Activated CD4-positive, alpha-beta T cell treated with anti-CD3 and anti-CD28 coated beads, Interleukin-2, Interleukin-6, amounts not matched to agents 100 ng/mL and 50 ng/mL, durations not matched to agents 16 hours and 8 hours (primary cell): Measurements from ENCODE around the gene SPIRE2.

Experiments used
- DNase-seq: peaks from one replicate; pipeline ENCODE4 v3.0.0-alpha.2; 2020

The SPIRE2 gene

GRCh38 chr16:89918453-89919347 is 90.4 kb downstream of the SPIRE2 start, which contains the start of gene MC1R:
Gene MC1R, plus strand, starts transcription at chr16:89918862. Its CDS starts 397 bp downstream, at chr16:89919259.
- DNase-seq = peak; percentile 46

DNA sequence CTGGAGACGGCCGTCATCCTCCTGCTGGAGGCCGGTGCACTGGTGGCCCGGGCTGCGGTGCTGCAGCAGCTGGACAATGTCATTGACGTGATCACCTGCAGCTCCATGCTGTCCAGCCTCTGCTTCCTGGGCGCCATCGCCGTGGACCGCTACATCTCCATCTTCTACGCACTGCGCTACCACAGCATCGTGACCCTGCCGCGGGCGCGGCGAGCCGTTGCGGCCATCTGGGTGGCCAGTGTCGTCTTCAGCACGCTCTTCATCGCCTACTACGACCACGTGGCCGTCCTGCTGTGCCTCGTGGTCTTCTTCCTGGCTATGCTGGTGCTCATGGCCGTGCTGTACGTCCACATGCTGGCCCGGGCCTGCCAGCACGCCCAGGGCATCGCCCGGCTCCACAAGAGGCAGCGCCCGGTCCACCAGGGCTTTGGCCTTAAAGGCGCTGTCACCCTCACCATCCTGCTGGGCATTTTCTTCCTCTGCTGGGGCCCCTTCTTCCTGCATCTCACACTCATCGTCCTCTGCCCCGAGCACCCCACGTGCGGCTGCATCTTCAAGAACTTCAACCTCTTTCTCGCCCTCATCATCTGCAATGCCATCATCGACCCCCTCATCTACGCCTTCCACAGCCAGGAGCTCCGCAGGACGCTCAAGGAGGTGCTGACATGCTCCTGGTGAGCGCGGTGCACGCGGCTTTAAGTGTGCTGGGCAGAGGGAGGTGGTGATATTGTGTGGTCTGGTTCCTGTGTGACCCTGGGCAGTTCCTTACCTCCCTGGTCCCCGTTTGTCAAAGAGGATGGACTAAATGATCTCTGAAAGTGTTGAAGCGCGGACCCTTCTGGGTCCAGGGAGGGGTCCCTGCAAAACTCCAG is 91.5 kb downstream of the SPIRE2 start:
- DNase-seq = no peak

- peak; percentile 25 for DNase-seq
Observed at GRCh38 chr16:89920723-89921122, 92.4 kb downstream of the SPIRE2 start.
